Measurements from ENCODE around the gene SHISA8.

DNA sequence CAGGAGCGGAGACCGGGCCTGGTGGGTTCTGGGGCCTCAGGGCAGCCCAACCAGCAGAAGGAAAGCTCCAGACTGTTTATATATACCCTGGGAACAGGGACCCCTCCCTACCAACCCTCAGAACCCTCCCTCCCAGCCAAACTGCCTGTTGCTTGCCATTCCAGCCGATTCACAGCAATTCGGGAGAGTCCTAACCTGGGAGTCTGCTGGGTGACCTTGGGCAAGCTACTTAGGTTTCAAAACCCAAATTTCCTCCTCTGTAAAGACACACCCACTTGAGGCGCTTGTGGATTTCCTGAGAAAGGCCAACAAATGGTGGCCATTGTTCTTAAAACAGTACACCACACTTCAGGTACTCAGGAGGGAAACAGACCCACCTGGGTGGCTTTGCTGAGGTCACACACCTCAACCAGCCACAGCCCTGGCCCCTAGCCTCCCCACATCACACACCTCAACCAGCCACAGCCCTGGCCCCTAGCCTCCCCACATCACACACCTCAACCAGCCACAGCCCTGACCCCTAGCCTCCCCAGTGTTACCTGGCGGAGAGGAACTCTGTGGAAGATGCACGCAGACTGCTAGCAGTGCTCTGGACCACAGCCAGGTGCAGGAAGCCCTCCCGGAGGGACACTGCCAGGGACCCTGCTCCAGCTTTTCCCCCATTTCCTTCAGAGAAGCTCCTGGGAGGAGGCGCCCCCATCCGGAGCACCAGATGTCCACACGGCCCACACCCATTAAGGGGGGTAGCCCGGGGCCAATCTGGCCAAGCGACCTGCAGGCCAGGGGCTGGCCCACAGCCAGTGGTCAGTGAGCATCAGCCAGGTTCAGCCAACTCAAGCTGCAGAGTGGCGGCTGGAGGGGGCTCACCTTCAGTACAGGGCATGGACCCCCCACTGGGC, 6.2 kb downstream of the SHISA8 start:
- TF ChIP-seq, protein P1, sequence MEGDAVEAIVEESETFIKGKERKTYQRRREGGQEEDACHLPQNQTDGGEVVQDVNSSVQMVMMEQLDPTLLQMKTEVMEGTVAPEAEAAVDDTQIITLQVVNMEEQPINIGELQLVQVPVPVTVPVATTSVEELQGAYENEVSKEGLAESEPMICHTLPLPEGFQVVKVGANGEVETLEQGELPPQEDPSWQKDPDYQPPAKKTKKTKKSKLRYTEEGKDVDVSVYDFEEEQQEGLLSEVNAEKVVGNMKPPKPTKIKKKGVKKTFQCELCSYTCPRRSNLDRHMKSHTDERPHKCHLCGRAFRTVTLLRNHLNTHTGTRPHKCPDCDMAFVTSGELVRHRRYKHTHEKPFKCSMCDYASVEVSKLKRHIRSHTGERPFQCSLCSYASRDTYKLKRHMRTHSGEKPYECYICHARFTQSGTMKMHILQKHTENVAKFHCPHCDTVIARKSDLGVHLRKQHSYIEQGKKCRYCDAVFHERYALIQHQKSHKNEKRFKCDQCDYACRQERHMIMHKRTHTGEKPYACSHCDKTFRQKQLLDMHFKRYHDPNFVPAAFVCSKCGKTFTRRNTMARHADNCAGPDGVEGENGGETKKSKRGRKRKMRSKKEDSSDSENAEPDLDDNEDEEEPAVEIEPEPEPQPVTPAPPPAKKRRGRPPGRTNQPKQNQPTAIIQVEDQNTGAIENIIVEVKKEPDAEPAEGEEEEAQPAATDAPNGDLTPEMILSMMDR (IDR thresholded peaks at IDR 0.05 in 8 of 11, conservative IDR thresholded peaks at IDR 0.05 in 3 of 11) = no peak
- TF ChIP-seq POLR2AphosphoS5 (IDR thresholded peaks at IDR 0.05) = no peak
- no peak for TF ChIP-seq POLR2A (IDR thresholded peaks at IDR 0.05)

All from spleen (tissue), 7 donors.